Fibroblast of skin of right quadriceps (primary cell): Measurements from ENCODE around the gene TCFL5.

ENCODE experiments used
- DNase-seq: peaks from one replicate; pipeline ENCODE4 v3.0.0-alpha.2; 2013

TCFL5 gene

DNA sequence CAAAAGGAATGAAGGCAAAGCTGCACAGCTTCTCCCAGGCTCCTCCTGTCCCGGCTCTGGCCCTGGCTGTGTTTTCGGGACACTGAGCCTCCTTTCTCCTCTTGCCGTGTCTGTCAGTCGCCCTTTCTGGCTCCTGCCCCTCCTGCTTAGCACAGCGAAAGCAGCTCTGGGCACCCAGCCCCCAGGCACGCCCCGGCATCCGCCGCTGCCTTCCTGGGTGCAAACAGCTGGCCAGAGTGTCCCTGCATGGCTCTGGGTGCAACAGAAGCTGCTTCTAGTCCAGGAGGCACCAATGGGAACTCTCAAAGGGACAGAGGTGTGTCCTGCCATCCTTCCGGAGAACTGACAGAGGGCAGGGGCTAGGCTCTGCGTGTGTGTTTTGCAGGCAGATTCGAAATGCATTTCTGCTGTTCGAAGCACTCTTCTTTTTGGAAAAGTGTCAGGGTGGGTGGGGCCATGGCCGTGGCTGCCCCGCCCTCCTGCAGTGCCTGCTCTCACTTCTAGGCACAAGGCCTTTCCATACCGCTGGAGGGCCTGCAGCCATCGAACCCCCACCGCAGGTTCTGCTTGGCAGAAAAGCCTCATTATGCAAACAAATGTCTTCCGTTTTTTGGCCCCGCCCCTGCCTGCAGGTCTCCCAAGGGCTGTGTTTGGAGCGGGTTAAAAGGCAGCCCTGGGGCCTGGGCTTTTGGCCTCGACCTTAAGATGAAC lies 29.3 kb downstream of the TCFL5 start:
- no peak for DNase-seq

- DNase-seq, result no peak
These were observed 29.8 kb downstream of the TCFL5 start for GRCh38 chr20:62831854-62832211.

DNA sequence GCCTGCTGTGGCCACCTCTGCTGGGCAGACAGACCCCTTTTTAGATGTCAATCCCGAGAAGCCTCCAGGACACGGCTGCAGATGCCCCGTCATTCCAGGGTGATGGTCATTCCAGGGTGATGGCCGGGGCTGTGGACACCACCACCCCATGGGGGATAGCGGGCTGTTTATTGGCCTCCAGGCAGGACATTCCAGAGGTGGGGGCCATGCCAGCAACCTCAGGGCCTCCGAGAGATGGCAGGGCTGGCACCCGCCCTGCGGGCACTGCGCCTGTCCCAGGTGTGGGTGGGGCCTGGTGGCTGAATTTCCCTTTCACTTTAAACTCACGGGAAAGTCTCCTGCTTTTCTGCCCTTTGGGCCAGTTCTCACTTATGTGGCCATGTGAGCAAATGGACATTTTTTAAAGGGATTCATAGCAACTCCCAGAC lies 30.2 kb downstream of the TCFL5 start:
- DNase-seq, result no peak

DNA sequence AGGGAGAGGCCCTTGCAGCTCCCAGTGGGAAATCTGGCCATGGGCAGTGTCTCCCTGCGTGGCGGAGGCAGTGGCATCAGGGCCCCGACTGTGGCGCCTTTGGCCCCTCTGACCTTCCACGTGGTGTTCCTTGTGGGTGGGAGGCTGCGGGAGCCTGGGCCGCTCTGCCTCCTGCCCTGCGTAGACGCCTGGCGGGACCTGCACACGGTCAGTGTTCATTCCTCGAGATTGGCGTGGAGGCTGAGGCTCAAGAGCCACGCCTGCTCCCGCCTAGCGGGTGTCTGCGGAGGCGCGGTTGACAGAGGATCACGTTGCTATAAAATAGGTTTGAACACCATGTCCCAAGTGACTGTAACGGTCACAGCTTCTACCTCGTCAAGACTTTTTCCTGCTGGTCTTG lies 30.8 kb downstream of the TCFL5 start:
- DNase-seq, result no peak

- no peak for DNase-seq
These were observed 31.4 kb downstream of the TCFL5 start for GRCh38 chr20:62830251-62830650.

- DNase-seq, result no peak
These were observed 32.1 kb downstream of the TCFL5 start for GRCh38 chr20:62829231-62830230.

DNA sequence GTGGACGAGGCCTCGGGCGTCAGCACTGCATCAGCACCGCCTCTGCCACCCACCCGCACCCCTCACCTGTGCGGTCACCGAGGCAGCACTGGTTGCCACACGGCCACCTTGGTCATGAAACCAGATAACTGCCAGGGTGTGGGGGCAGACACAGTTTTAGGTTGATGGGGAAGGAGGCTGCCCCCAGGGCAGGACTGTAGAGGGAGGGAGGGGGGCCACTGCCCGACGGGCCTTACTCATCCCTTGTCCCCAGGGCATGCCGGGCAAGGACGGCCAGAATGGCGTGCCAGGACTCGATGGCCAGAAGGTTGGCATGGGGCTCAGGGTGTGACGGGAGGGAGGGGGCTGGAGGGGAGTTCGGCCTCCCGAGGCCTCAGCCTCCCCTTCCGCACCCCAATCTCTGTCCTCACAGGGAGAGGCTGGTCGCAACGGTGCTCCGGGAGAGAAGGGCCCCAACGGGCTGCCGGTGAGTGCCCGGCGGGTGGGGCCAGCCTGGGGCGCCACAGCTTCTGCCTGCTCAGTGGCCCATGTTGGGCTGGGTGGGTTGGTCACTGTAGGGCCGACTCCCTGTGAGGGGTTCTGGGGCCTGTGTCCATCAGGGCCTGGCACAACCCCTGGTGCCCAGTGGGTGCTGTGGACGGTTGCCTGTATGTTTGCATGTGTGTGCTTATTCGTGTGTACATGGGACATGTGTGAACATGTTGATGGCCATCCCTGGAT lies 33.0 kb downstream of the TCFL5 start:
- DNase-seq, result no peak

GRCh38 chr20:62828051-62828450 lies 33.6 kb downstream of the TCFL5 start:
- DNase-seq, result no peak

DNA sequence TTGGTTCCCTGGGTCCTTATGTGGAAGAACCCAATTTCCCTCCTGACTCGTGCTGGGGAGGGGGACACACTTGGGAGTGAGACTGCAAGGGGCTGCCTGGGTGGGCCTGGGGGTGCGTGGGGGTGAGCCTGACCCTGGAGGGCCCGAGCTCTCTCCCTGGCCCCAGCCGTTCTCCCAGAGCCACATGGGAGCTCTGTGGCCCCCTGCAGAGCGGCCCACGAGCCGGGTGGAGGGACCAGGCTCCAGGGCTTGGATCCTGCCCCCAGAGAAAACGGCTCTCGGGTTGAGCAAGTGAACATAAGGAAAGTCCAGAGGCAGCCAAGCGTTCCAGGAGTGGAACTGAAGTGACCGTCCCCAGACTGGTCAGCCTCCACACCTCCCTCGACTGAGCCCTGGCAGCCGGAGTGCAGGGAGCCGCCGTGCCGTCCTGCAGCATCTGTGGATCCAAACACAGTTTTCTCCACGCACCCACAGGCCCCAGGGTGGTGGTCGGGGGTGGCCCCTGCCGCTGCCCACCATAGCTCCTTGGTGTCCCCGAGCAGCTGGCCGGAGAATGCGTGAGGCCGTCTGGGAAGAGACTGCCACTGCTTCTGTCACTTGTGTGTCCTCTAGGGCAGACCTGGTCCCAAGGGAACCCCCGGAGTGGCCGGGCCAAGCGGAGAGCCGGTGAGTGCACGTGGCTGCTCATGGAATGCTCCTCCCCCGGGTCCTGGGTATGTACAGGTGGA lies 34.1 kb downstream of the TCFL5 start:
- no peak for DNase-seq

DNA sequence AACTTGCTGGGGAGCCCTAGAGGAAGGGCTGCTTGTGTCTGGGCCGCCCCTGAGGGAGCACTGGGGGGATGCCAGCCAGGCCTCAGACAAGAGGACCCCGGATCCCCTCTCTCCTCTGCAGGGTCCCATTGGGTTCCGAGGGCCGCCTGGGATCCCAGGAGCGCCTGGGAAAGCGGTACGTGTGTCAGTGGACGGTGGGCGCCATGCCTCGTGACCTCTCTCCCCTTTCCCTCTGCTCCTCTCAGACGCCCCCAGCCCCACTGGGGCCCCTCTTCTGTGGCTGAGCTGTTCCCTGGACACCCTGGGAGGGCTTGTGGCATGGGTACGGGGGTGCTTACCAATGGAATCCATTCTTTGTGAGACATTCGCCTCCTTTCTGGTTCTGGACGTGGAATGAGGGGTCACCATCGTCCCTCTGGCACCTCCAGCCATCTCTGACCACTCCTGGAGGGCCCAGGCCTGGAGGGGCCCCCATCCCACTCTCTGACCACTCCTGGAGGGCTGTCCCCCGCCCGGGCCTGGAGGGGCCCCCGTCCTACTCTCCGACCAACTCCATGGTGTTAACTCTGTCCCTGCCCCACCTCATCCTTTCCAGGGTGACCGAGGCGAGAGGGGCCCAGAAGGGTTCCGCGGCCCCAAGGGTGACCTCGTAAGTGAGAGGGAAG lies 34.8 kb downstream of the TCFL5 start:
- DNase-seq, result no peak

GRCh38 chr20:62825986-62826645 lies 35.5 kb downstream of the TCFL5 start:
- DNase-seq, result no peak

DNA sequence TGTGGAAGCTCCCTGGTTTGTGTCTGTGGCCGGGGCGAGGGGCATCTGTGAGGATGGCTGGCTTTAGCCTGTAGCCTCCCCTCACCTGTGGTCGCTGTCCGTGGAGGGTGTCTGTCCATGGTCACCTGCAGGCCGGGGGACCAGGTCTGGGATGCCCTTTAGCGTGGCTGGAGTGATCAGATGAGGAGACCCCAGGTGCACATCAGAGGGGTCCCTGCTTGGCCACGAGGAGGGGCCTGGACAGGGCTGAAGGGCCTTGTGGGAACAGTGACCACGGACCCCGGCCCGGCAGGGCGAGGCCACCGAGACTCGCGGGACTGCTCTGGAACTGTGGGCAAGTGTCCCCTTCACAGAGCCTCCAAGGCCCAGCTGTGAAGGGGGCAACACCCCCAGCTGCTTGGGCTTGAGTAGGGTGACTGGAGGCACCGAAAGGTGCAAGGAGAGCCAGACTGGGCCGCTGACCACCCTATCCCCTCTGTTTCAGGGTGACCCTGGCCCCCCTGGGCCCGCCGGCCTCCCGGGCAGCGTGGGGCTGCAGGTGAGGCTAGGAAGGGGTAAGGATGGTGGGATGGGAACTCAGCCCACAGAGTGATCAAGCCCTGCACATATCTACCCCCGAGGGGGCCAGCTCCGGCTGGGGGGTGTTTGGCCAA lies 36.2 kb downstream of the TCFL5 start:
- DNase-seq, result no peak

DNA sequence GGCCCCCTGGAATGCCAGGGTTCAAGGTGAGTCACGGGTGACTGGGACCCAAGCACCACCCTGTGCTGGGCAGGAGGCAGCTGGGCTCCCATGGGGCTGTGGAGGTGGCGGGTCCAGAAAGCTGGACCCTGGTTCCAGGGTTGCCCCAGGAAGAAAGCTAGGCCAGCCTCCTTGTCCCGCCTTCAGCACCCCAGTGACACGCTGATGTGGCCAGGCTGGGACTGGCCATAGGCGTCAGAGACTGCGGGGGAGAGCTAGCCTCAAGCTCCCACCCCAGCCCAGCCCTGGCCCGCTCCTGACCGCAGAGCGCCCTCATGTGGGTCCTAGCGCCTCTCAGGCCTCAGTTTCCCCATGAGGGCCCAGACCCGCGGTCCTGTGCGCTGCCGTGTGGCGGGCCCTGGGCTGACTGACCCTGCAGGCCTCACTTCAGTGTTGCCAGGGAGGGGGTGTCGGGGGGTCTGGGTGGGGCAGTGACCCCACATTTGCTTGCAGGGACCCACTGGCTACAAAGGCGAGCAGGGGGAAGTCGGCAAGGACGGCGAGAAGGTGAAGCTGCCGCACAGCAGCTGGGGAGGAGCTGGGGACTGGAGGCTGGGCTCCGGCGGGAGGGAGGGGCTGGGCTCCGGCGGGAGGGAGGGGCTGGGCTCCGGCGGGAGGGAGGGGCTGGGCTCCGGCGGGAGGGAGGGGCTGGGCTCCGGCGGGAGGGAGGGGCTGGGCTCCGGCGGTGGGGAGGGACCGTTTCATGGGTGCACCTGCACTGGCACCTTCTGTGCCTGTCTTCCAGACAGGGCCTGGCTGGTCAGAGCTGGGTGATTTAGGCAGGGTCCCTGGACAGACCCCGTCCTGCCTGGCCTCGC lies 36.9 kb downstream of the TCFL5 start:
- peak; percentile 35 for DNase-seq

GRCh38 chr20:62823688-62824475 lies 37.7 kb downstream of the TCFL5 start:
- no peak for DNase-seq

DNA sequence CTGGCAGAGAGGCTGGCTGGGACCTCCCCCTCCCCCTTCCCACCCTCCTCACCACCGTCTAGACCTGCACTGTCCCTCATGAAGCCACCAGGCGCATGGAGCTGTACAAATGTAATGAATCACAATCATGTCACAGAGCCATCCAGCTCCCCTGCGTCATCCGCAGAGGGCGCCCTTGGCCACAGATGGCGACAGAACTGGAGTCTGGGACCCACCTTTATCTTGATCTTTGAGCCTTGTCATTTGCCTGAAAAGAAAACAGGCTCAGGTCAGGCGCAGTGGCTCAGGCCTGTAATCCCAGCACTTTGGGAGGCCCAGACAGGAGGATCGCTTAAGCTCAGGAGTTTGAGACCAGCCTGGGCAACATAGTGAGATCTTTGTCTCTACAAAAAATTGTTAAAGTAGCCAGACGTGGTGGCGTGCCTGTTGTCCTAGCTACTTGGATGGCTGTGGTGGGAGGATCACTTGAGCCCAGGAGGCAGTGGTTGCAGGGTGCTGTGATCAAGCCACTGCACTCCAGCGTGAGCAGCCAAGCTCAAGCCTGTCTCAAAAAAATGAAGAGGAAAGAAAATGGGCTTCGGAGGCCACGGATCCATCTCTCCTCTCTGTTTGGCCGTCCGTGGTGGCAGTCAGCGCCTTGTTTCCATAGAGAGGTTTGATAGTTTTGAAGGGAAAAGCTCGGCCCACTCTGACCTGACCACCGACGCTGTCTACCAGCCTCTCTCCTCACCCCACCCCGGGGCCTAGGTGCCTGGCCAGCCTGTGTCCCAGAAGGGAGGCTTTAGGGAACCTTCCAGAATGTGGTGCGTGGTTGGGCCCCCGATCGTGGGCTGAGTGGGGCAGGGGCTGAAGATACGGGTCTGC lies 38.6 kb downstream of the TCFL5 start:
- no peak for DNase-seq

GRCh38 chr20:62822239-62822787 lies 39.3 kb downstream of the TCFL5 start:
- DNase-seq, result no peak

DNA sequence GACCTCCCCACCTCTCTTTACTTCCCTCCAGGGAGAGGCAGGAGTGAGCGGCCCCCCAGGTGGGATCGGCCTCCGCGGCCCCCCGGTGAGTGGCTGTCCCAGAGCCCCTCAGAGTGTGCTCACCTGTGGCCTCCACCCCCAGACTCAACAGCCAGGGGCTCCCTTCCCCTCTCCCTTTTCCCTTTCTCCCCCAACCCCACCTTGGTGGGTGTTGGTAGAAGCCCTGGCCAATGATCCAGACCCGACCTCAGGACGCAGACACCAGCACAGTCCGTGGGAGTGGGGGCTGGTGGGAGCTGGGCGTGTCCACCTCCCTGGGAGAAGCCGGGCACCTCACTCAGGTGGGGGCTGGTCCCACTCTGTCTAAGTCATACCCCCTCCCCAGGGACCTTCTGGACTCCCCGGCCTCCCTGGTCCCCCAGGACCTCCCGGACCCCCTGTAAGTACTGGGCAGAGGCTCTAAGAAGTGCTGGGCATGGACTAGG lies 39.9 kb downstream of the TCFL5 start:
- no peak for DNase-seq
